Fibroblast of lung (primary cell): ENCODE data around the gene ANO10.

Source experiments
- EZH2 ChIP-seq: IDR thresholded peaks from 2 replicates; pipeline ENCODE4 v1.5.1; 2012; ENCODE audit warnings: low read length, control low read depth, mild to moderate bottlenecking; ENCODE audit errors: missing control alignments
- TF ChIP-seq, protein P1 (sequence below), 2 donors: IDR thresholded peaks in 1 of 2; conservative IDR thresholded peaks in 1 of 2; 1 replicate in 1 of 2; 2 replicates in 1 of 2; pipeline ENCODE4 v1.5.1; 2011 to 2012; ENCODE audit warnings: low read length in 2 of 2, control low read depth in 1 of 2, inconsistent platforms in 1 of 2, low read depth in 1 of 2, mild to moderate bottlenecking in 1 of 2

DNA sequence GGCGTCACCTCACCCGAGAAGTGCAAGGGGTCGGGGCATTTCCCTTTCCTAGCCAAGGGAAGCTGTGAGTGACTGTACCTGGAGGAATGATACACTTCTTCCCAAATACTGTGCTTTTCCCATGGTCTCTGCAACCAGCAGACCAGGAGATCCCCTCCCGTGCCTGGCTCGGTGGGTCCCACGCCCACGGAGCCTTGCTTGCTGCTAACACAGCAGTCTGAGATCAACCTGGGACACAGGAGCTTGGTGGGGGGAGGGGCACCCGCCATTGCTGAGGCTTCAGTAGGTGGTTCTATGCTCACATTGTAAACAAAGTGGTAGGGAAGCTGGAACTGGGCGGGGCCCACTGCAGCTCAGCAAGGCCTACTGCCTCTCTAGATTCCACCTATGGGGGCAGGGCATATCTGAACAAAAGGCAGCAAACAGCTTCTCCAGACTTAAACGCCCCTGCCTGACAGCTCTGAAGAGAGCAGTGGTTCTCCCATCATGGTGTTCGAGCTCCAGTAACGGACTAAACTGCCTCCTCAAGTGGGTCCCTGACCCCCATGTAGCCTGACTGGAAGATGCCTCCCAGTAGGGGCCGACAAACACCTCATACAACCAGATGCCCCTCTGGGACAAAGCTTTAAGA, 37.6 kb upstream of the ANO10 start:
- TF ChIP-seq, protein P1, sequence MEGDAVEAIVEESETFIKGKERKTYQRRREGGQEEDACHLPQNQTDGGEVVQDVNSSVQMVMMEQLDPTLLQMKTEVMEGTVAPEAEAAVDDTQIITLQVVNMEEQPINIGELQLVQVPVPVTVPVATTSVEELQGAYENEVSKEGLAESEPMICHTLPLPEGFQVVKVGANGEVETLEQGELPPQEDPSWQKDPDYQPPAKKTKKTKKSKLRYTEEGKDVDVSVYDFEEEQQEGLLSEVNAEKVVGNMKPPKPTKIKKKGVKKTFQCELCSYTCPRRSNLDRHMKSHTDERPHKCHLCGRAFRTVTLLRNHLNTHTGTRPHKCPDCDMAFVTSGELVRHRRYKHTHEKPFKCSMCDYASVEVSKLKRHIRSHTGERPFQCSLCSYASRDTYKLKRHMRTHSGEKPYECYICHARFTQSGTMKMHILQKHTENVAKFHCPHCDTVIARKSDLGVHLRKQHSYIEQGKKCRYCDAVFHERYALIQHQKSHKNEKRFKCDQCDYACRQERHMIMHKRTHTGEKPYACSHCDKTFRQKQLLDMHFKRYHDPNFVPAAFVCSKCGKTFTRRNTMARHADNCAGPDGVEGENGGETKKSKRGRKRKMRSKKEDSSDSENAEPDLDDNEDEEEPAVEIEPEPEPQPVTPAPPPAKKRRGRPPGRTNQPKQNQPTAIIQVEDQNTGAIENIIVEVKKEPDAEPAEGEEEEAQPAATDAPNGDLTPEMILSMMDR (conservative IDR thresholded peaks at IDR 0.05 in 1 of 2, IDR thresholded peaks at IDR 0.05 in 1 of 2; ENCODE audit: low read depth in 1 of 2, low read length in 2 of 2): no peak
- no peak for TF ChIP-seq EZH2
